Glutamatergic neuron (in vitro differentiated cells): ENCODE results near the gene SMAD2. TPM values are rescaled to one million over a fixed set of nuclear protein-coding genes. Genes with fewer than 3 reads are reported as not detected.

Experiments
- DNase-seq: peaks from one replicate; pipeline ENCODE4 v3.0.0; 2022
- H3K27ac Mint-ChIP-seq: one replicate; pipeline ENCODE4 v1.8.0; 2020; ENCODE audit warnings: mild to moderate bottlenecking, mixed read lengths, inconsistent platforms; ENCODE audit not compliant: unreplicated experiment
- H3K27me3 Mint-ChIP-seq: one replicate; pipeline ENCODE4 v1.8.0; 2020; ENCODE audit warnings: mild to moderate bottlenecking, moderate library complexity, mixed read lengths, inconsistent platforms; ENCODE audit not compliant: unreplicated experiment
- H3K36me3 Mint-ChIP-seq: one replicate; pipeline ENCODE4 v1.8.0; 2020; ENCODE audit warnings: mild to moderate bottlenecking, mixed read lengths, inconsistent platforms; ENCODE audit not compliant: unreplicated experiment
- H3K4me1 Mint-ChIP-seq: one replicate; pipeline ENCODE4 v1.8.0; 2020; ENCODE audit warnings: mild to moderate bottlenecking, low read depth, mixed read lengths, inconsistent platforms; ENCODE audit not compliant: unreplicated experiment
- H3K4me3 Mint-ChIP-seq: one replicate; pipeline ENCODE4 v1.8.0; 2020; ENCODE audit warnings: mild to moderate bottlenecking, mixed read lengths, inconsistent platforms; ENCODE audit not compliant: unreplicated experiment
- H3K9me3 Mint-ChIP-seq: one replicate; pipeline ENCODE4 v1.8.0; 2020; ENCODE audit warnings: mild to moderate bottlenecking, moderate library complexity, mixed read lengths, inconsistent platforms; ENCODE audit not compliant: unreplicated experiment
- CTCF ChIP-seq: fragments of 200-600 bp; sonication (generic); IDR thresholded peaks from one replicate; pipeline ENCODE4 v1.5.0; 2021; ENCODE audit not compliant: partially characterized antibody, unreplicated experiment
- total RNA-seq: library from RNA; stranded (reverse); fragmentation: NEBNext Ultra II Directional; extraction: Animal tissue kit (Norgen Biotek cat#: 25700); gene quantifications from one replicate; pipeline ENCODE4 v1.2.1, GENCODE V29; 2021; ENCODE audit not compliant: unreplicated experiment

Gene SMAD2
- total RNA-seq, 1 donor from 2014 or later: 134 TPM

GRCh38 chr18:47817795-47818077, 112.7 kb downstream of the SMAD2 start:
- DNase-seq: no peak
- Mint-ChIP-seq H3K27me3 (peaks cover 2% of the 10 kb centered on the region), H3K4me1 (no peaks in the 10 kb centered on the region), H3K36me3 (no peaks in the 10 kb centered on the region), H3K27ac (no peak overlapping the region), H3K9me3 (no peaks in the 10 kb centered on the region), H3K4me3 (no peak overlapping the region)
- no peak for TF ChIP-seq CTCF

- H3K36me3 Mint-ChIP-seq: no peaks in the 10 kb centered on the region
- no peak for TF ChIP-seq CTCF
- no peak for DNase-seq
- peaks cover 2% of the 10 kb centered on the region for H3K27me3 Mint-ChIP-seq
- H3K4me3 Mint-ChIP-seq: no peak overlapping the region
- no peaks in the 10 kb centered on the region for H3K4me1 Mint-ChIP-seq
- no peak overlapping the region for H3K27ac Mint-ChIP-seq
- H3K9me3 Mint-ChIP-seq: no peaks in the 10 kb centered on the region
Observed at GRCh38 chr18:47817017-47817794, 113.3 kb downstream of the SMAD2 start.

GRCh38 chr18:47815486-47816270, 114.8 kb downstream of the SMAD2 start:
- H3K36me3 Mint-ChIP-seq: no peaks in the 10 kb centered on the region
- no peak overlapping the region for H3K4me3 Mint-ChIP-seq
- H3K9me3 Mint-ChIP-seq: peaks cover 1% of the 10 kb centered on the region
- H3K27me3 Mint-ChIP-seq: peaks cover 2% of the 10 kb centered on the region
- no peaks in the 10 kb centered on the region for H3K4me1 Mint-ChIP-seq
- TF ChIP-seq CTCF: no peak
- no peak for DNase-seq
- no peak overlapping the region for H3K27ac Mint-ChIP-seq

- TF ChIP-seq CTCF: no peak
- H3K4me3 Mint-ChIP-seq: no peak overlapping the region
- peaks cover 5% of the 10 kb centered on the region for H3K36me3 Mint-ChIP-seq
- no peak for DNase-seq
- H3K4me1 Mint-ChIP-seq: no peaks in the 10 kb centered on the region
- no peaks in the 10 kb centered on the region for H3K27me3 Mint-ChIP-seq
- H3K27ac Mint-ChIP-seq: no peak overlapping the region
- H3K9me3 Mint-ChIP-seq: peaks cover 1% of the 10 kb centered on the region
Observed at GRCh38 chr18:47809420-47809819, 121.0 kb downstream of the SMAD2 start.

GRCh38 chr18:47802802-47803201, 127.7 kb downstream of the SMAD2 start:
- Mint-ChIP-seq H3K4me3 (no peak overlapping the region), H3K27me3 (no peaks in the 10 kb centered on the region), H3K4me1 (peaks cover 2% of the 10 kb centered on the region), H3K9me3 (peaks cover 7% of the 10 kb centered on the region), H3K27ac (no peak overlapping the region), H3K36me3 (peaks cover 5% of the 10 kb centered on the region)
- no peak for DNase-seq
- no peak for TF ChIP-seq CTCF
